K562 (cell line): ENCODE results near the gene NAE1. TPM values are rescaled to one million over a fixed set of nuclear protein-coding genes. Genes with fewer than 3 reads are reported as not detected.

Experiments used
- CEBPB ChIP-seq: fragments of 450-650 bp; IDR thresholded peaks from 2 replicates; pipeline ENCODE4 v1.6.1; 2016; ENCODE audit warnings: missing genetic modification characterization, missing compliant biosample characterization
- EWSR1 ChIP-seq: fragments of 450-650 bp; IDR thresholded peaks from 2 replicates; pipeline ENCODE4 v1.6.1; 2018; ENCODE audit warnings: borderline replicate concordance, mild to moderate bottlenecking, low read depth, moderate library complexity; ENCODE audit not compliant: partially characterized antibody
- HNRNPK ChIP-seq: fragments of 200-400 bp; formaldehyde crosslinking; IDR thresholded peaks from one replicate; pipeline ENCODE4 v1.6.1; 2018; ENCODE audit warnings: mild to moderate bottlenecking, low read depth, low read length; ENCODE audit not compliant: poor library complexity, severe bottlenecking
- IRF2 ChIP-seq: sonication (generic); formaldehyde crosslinking; IDR thresholded peaks from 2 replicates; pipeline ENCODE4 v1.8.1; 2022; ENCODE audit warnings: mild to moderate bottlenecking, missing genetic modification reagents
- JUNB ChIP-seq: fragments of 450-650 bp; formaldehyde crosslinking; conservative IDR thresholded peaks from 2 replicates; pipeline ENCODE4 v1.4.0; 2020; ENCODE audit warnings: mild to moderate bottlenecking
- MXI1 ChIP-seq: IDR thresholded peaks from 2 replicates; pipeline ENCODE4 v1.6.1; 2011; ENCODE audit warnings: low read depth, mild to moderate bottlenecking, improper control_type of control experiment, low read length
- NCOA4 ChIP-seq: fragments of 450-650 bp; IDR thresholded peaks from 2 replicates; pipeline ENCODE4 v1.6.1; 2018; ENCODE audit warnings: mild to moderate bottlenecking; ENCODE audit not compliant: partially characterized antibody
- NRF1 ChIP-seq, 2 experiments: fragments of 450-650 bp; IDR thresholded peaks in 1 of 2; conservative IDR thresholded peaks in 1 of 2; 2 replicates each; pipeline ENCODE4 v1.6.1; 2014; ENCODE audit warnings: mild to moderate bottlenecking in 2 of 2
- SRF ChIP-seq, 2 experiments: fragments of 250-450, 450-650 bp in 1 of 2; sonication (Bioruptor Pico) in 1 of 2; sonication (generic) in 1 of 2; formaldehyde crosslinking; IDR thresholded peaks; 2 replicates each; pipeline versions ENCODE4 v1.5.0 to v1.5.1; 2020 to 2022; ENCODE audit warnings: mild to moderate bottlenecking in 1 of 2, missing genetic modification reagents in 1 of 2
- TAF1 ChIP-seq: IDR thresholded peaks from 2 replicates; pipeline ENCODE4 v1.6.1; 2011; ENCODE audit warnings: mild to moderate bottlenecking, low read length, moderate library complexity; ENCODE audit not compliant: insufficient read depth, control insufficient read depth, severe bottlenecking; ENCODE audit errors: extremely low read depth
- TFE3 ChIP-seq: fragments of 450-650 bp; formaldehyde crosslinking; IDR thresholded peaks from 2 replicates; pipeline ENCODE4 v1.4.0; 2020; ENCODE audit warnings: mild to moderate bottlenecking, mixed read lengths
- UBTF ChIP-seq, 2 experiments: IDR thresholded peaks; 2 replicates each; pipeline ENCODE4 v1.6.1; 2012; ENCODE audit warnings: improper control_type of control experiment in 2 of 2, low read depth in 2 of 2, low read length in 2 of 2, borderline replicate concordance in 1 of 2
- ZBTB2 ChIP-seq: fragments of 450-650 bp; IDR thresholded peaks from 2 replicates; pipeline ENCODE4 v1.6.1; 2016; ENCODE audit warnings: antibody characterized with exemption
- ZMIZ1 ChIP-seq, 2 experiments: fragments of 150-350 bp in 1 of 2; IDR thresholded peaks; 2 replicates each; pipeline ENCODE4 v1.6.1; 2012 to 2016; ENCODE audit warnings: low read depth in 2 of 2, low read length in 2 of 2, mild to moderate bottlenecking in 1 of 2, moderate library complexity in 1 of 2
- ZNF785 ChIP-seq: fragments of 250-450 bp; sonication (Bioruptor Pico); IDR thresholded peaks from 2 replicates; pipeline ENCODE4 v1.4.0; 2020; ENCODE audit warnings: mild to moderate bottlenecking
- polyA plus RNA-seq, 8 experiments: library from polyadenylated mRNA; depleted of rRNA in 4 of 8; stranded (reverse) in 5 of 8; unstranded in 3 of 8; fragments of >200 nt; fragmentation: Nextera tagmentation in 2 of 8; fragmentation: Illumina TruSeq in 1 of 8; extraction: Ambion mirVana in 2 of 8; extraction: Trizol in 1 of 8; gene quantifications; 2 replicates each; pipeline versions ENCODE4 v1.2.1 to v1.2.3, GENCODE V29; 2011 to 2014; ENCODE audit warnings: inconsistent platforms in 1 of 8, missing spikeins in 1 of 8
- total RNA-seq, 7 experiments: library from RNA; depleted of rRNA in 6 of 7; stranded (reverse); fragments of >200 nt in 6 of 7; fragmentation: Illumina TruSeq in 2 of 7; extraction: Trizol in 2 of 7; gene quantifications; 2 replicates each; pipeline versions ENCODE4 v1.2.1 to v1.2.3, GENCODE V29; 2011 to 2021; ENCODE audit warnings: low replicate concordance in 1 of 7

NAE1 gene
- total and polyA plus RNA-seq, 9 of the 15 experiments (the other 6 are each of a cell fraction or from before 2014, with no cell fraction given), result 165 to 294 (median 230) TPM

GRCh38 chr16:66830422-66831404, at the start of gene NAE1 (continued):
- TF ChIP-seq EWSR1 (no peak), CEBPB (tag) (no peak), IRF2 (CRISPR knock-in tag) (no peak), UBTF (IDR thresholded peaks at IDR 0.05; ENCODE audit: borderline replicate concordance in 1 of 2, low read depth in 2 of 2, low read length in 2 of 2) (peak; percentile 63 to 69; a peak in 1 of 4 replicates), NRF1 (conservative IDR thresholded peaks at IDR 0.05 in 1 of 2, IDR thresholded peaks at IDR 0.05 in 1 of 2) (peak; percentile 96 to 97), SRF (CRISPR knock-in tag; IDR thresholded peaks at IDR 0.05) (peak in 1 of 2 experiments; percentile 56; a peak in 1 of 4 replicates), ZMIZ1 (IDR thresholded peaks at IDR 0.05; ENCODE audit: low read depth in 2 of 2, low read length in 2 of 2) (no peak), JUNB (CRISPR knock-in tag) (no peak), ZNF785 (CRISPR knock-in tag) (no peak), MXI1 (no peak), TAF1 (peak; percentile 86), NCOA4 (no peak), ZBTB2 (0 out of 2 replicates have a peak, but pooled peaks have one; percentile 86), HNRNPK (peak; percentile 26), TFE3 (no peak)
